Mucosa of descending colon (tissue), 3 donors: Measurements from ENCODE around the gene ADAP1. TPM values are rescaled to one million over a fixed set of nuclear protein-coding genes. Genes with fewer than 3 reads are reported as not detected.

Experiments used
- ATAC-seq: fragments of 200-7000 bp; cut with Tn5 transposase; one replicate; pipeline ENCODE4 v1.9.1; 2020; ENCODE audit warnings: mild to moderate bottlenecking, moderate library complexity
- DNase-seq, 3 donors: peaks; one replicate each; pipeline ENCODE4 v3.0.0-alpha.2; 2020
- H3K36me3 ChIP-seq: fragments of 200-600 bp; one replicate; pipeline ENCODE4 v1.8.0; 2021; ENCODE audit warnings: low read depth, mild to moderate bottlenecking
- H3K4me1 ChIP-seq: fragments of 200-600 bp; one replicate; pipeline ENCODE4 v1.8.0; 2021; ENCODE audit warnings: low read depth, mild to moderate bottlenecking
- H3K4me3 ChIP-seq: fragments of 200-600 bp; one replicate; pipeline ENCODE4 v1.8.0; 2021; ENCODE audit warnings: mild to moderate bottlenecking
- H3K9me3 ChIP-seq: fragments of 200-600 bp; one replicate; pipeline ENCODE4 v1.8.0; 2021; ENCODE audit warnings: mild to moderate bottlenecking
- CTCF ChIP-seq: fragments of 200-600 bp; IDR thresholded peaks from one replicate; pipeline ENCODE4 v1.8.0; 2022; ENCODE audit warnings: antibody characterized with exemption, mild to moderate bottlenecking
- intact Hi-C, 2 donors: fragments of 100-400 bp; cut with DNase I in 1 of 2; cut with micrococcal nuclease in 1 of 2; formaldehyde crosslinking; loops; one replicate each; pipeline versions ENCODE4 v1.11.0 to v1.11.1; 2022; cut with DNase I, micrococcal nuclease
- total RNA-seq, 3 donors: library from RNA; stranded (reverse); fragmentation: NEBNext Ultra II Directional in 2 of 3; extraction: Animal tissue kit (Norgen Biotek cat#: 25700) in 2 of 3; gene quantifications; one replicate each; pipeline versions ENCODE4 v1.2.1 to v1.2.4, GENCODE V29; 2021 to 2023
- donor health status: DM: no; HTN: no; CAD: no; lungs with moderate emphysema.
- donor health status: DM: no; HTN: no; CAD: no.
- donor health status: DM: no; HTN: yes; CAD: no.

ADAP1 gene
- total RNA-seq, 3 donors from 2014 or later, result 80.7 to 153 (median 98.8) TPM

GRCh38 chr7:881441-882234 is 72.8 kb downstream of the ADAP1 start:
- intact Hi-C loops, result no loop called here
- TF ChIP-seq CTCF, result no peak
- Histone ChIP-seq H3K4me3 (no peak overlapping the region), H3K4me1 (peaks cover 14% of the 10 kb centered on the region), H3K9me3 (no peaks in the 10 kb centered on the region), H3K36me3 (no peaks in the 10 kb centered on the region)
- DNase-seq, result peak in 2 of 3 donors; percentile 5 to 8
- ATAC-seq, result no peak

DNA sequence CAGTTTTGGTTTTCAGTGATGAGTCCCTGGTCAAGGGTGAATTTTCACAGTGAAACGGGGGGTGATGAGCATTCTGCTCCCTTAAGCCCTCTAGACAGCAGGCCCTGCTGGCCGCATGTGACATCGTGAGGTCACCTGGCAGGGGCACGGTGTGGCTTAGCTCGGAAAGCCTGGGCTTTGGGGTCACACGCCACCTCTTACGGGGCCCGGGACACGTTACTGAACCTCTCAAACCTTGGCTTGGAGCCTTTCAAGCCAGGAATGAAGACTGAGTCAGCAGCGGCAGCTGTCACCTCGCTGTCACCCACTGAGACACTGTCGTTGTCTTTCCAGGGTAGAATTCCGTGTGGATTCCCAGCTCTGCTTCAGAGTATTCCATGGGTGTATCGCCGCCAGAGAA is 74.0 kb downstream of the ADAP1 start:
- no peak for DNase-seq
- H3K36me3 ChIP-seq, result peaks cover 4% of the 10 kb centered on the region
- intact Hi-C loops, result no loop called here
- no peaks in the 10 kb centered on the region for H3K9me3 ChIP-seq
- H3K4me1 ChIP-seq, result peaks cover 14% of the 10 kb centered on the region
- H3K4me3 ChIP-seq, result no peak overlapping the region
- no peak for ATAC-seq
- TF ChIP-seq CTCF, result no peak

- no peaks in the 10 kb centered on the region for H3K9me3 ChIP-seq
- TF ChIP-seq CTCF, result no peak
- peaks cover 14% of the 10 kb centered on the region for H3K4me1 ChIP-seq
- no peak for ATAC-seq
- peaks cover 4% of the 10 kb centered on the region for H3K36me3 ChIP-seq
- intact Hi-C loops, result no loop called here
- H3K4me3 ChIP-seq, result no peak overlapping the region
- DNase-seq, result no peak
These were observed 74.8 kb downstream of the ADAP1 start for GRCh38 chr7:879706-880105.

- Histone ChIP-seq H3K9me3 (no peaks in the 10 kb centered on the region), H3K36me3 (peaks cover 4% of the 10 kb centered on the region), H3K4me1 (peaks cover 14% of the 10 kb centered on the region), H3K4me3 (no peak overlapping the region)
- ATAC-seq, result no peak
- intact Hi-C loops, result no loop called here
- TF ChIP-seq CTCF, result no peak
- no peak for DNase-seq
These were observed 75.4 kb downstream of the ADAP1 start for GRCh38 chr7:879093-879492.

- peak; percentile 15 for ATAC-seq
- TF ChIP-seq CTCF, result no peak
- peak overlapping the region; percentile 64 for H3K4me3 ChIP-seq
- no peaks in the 10 kb centered on the region for H3K9me3 ChIP-seq
- intact Hi-C loops, result no loop called here
- peaks cover 15% of the 10 kb centered on the region for H3K4me1 ChIP-seq
- H3K36me3 ChIP-seq, result peaks cover 4% of the 10 kb centered on the region
- peak; percentile 57 to 73 (median 67) for DNase-seq
These were observed 76.9 kb downstream of the ADAP1 start for GRCh38 chr7:877312-878232.
